ENCODE results near the gene AIF1L.

AIF1L gene

GRCh38 chr9:131078427-131079366 is 17.6 kb upstream of the AIF1L start:
- no peak for DNase-seq

GRCh38 chr9:131080589-131080988 is 15.7 kb upstream of the AIF1L start:
- no peak for DNase-seq

- no peak for DNase-seq
Observed at GRCh38 chr9:131081868-131082267, 14.5 kb upstream of the AIF1L start.

GRCh38 chr9:131082774-131083512 is 13.4 kb upstream of the AIF1L start:
- DNase-seq: no peak

- no peak for DNase-seq
Observed at GRCh38 chr9:131084661-131085369, 11.5 kb upstream of the AIF1L start.

- DNase-seq: no peak
Observed at GRCh38 chr9:131085370-131086122, 10.8 kb upstream of the AIF1L start.

- DNase-seq: no peak
Observed at GRCh38 chr9:131087354-131087893, 8.9 kb upstream of the AIF1L start.

- DNase-seq: no peak
Observed at GRCh38 chr9:131090025-131090787, 6.1 kb upstream of the AIF1L start.

GRCh38 chr9:131091352-131091992 is 4.9 kb upstream of the AIF1L start:
- no peak for DNase-seq

- DNase-seq: no peak
Observed at GRCh38 chr9:131092030-131092429, 4.3 kb upstream of the AIF1L start.

GRCh38 chr9:131092548-131093440 is 3.5 kb upstream of the AIF1L start:
- DNase-seq: no peak

GRCh38 chr9:131094015-131094414 is 2.3 kb upstream of the AIF1L start:
- DNase-seq: no peak

GRCh38 chr9:131094622-131095021 is 1.7 kb upstream of the AIF1L start:
- no peak for DNase-seq

- DNase-seq: no peak
Observed at GRCh38 chr9:131095666-131096268, 564 bp upstream of the AIF1L start.

- no peak for DNase-seq
Observed at GRCh38 chr9:131097126-131097947, 1.0 kb downstream of the AIF1L start.

GRCh38 chr9:131097948-131098278 is 1.6 kb downstream of the AIF1L start:
- DNase-seq: no peak

GRCh38 chr9:131098391-131099101 is 2.2 kb downstream of the AIF1L start:
- no peak for DNase-seq

GRCh38 chr9:131099102-131099606 is 2.8 kb downstream of the AIF1L start:
- DNase-seq: no peak
